Calu3 (cell line): Measurements from ENCODE around the gene DUS4L. TPM values are rescaled to one million over a fixed set of nuclear protein-coding genes. Genes with fewer than 3 reads are reported as not detected.

ENCODE experiments used
- BruUV-seq: library from RNA; stranded (reverse); fragments of 400-500 nt; replicated peaks from 2 replicates; lab custom pipeline; 2021; lab: Mats Ljungman, UMichigan
- CTCF ChIA-PET: fragments of 300-600 bp; sonication (Branson Sonifier 250); formaldehyde crosslinking; loops from one replicate; lab custom pipeline; 2022; ENCODE audit warnings: antibody characterized with exemption; lab: Charles Lee
- DNase-seq: peaks from one replicate; pipeline ENCODE4 v3.0.0; 2022
- H3K27ac Mint-ChIP-seq: one replicate; pipeline ENCODE4 v1.8.0; 2022; ENCODE audit warnings: mixed read lengths; ENCODE audit not compliant: unreplicated experiment
- H3K27me3 Mint-ChIP-seq: one replicate; pipeline ENCODE4 v1.8.0; 2022; ENCODE audit warnings: mixed read lengths; ENCODE audit not compliant: unreplicated experiment
- H3K36me3 Mint-ChIP-seq: one replicate; pipeline ENCODE4 v1.8.0; 2022; ENCODE audit warnings: mild to moderate bottlenecking, moderate library complexity, mixed read lengths; ENCODE audit not compliant: insufficient read depth, unreplicated experiment
- H3K4me1 Mint-ChIP-seq: one replicate; pipeline ENCODE4 v1.8.0; 2022; ENCODE audit warnings: mild to moderate bottlenecking, low read depth, mixed read lengths; ENCODE audit not compliant: unreplicated experiment
- H3K4me3 Mint-ChIP-seq: one replicate; pipeline ENCODE4 v1.8.0; 2022; ENCODE audit warnings: mild to moderate bottlenecking, low read depth, moderate library complexity, mixed read lengths; ENCODE audit not compliant: unreplicated experiment
- H3K9me3 Mint-ChIP-seq: one replicate; pipeline ENCODE4 v1.8.0; 2022; ENCODE audit warnings: low read depth, mixed read lengths; ENCODE audit not compliant: unreplicated experiment
- intact Hi-C: fragments of 100-400 bp; cut with micrococcal nuclease; formaldehyde crosslinking; loops from one replicate; pipeline ENCODE4 v1.10.0; 2022; ENCODE audit not compliant: unreplicated experiment
- total RNA-seq: library from RNA; stranded (reverse); gene quantifications from 2 replicates; pipeline ENCODE4 v1.2.3, GENCODE V29; 2022
- TF ChIP-seq, protein P1 (sequence below): fragments of 200-600 bp; IDR thresholded peaks from one replicate; pipeline ENCODE4 v1.8.0; 2022; ENCODE audit warnings: antibody characterized with exemption; ENCODE audit not compliant: unreplicated experiment

DUS4L gene
- total RNA-seq, 1 experiment from 2014 or later, result 9.3 TPM

DNA sequence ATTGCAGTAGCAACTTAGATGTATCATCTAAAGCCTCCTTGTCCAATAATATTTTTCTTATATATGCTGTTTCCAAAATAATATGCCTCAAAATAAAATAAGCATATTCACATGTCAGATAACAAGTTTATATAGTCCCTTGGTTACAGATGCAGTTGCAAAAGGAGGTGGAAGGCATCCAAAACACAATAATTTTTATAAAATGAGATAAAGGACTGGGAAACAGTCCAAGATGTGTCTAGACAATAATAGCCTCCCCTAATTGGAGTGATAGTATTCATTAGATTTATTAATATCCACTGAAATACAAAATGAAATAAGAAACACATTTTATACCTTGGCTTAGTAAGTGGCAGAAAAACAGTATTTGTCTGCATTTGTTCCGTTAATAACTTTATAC, 46.6 kb downstream of the DUS4L start:
- no peaks in the 10 kb centered on the region for H3K4me1 Mint-ChIP-seq
- no TSS peak for BruUV-seq
- H3K36me3 Mint-ChIP-seq, result no peaks in the 10 kb centered on the region
- H3K9me3 Mint-ChIP-seq, result no peaks in the 10 kb centered on the region
- no peak overlapping the region for H3K27ac Mint-ChIP-seq
- H3K27me3 Mint-ChIP-seq, result no peaks in the 10 kb centered on the region
- DNase-seq, result no peak
- CTCF ChIA-PET, result no interaction called here
- TF ChIP-seq, protein P1, sequence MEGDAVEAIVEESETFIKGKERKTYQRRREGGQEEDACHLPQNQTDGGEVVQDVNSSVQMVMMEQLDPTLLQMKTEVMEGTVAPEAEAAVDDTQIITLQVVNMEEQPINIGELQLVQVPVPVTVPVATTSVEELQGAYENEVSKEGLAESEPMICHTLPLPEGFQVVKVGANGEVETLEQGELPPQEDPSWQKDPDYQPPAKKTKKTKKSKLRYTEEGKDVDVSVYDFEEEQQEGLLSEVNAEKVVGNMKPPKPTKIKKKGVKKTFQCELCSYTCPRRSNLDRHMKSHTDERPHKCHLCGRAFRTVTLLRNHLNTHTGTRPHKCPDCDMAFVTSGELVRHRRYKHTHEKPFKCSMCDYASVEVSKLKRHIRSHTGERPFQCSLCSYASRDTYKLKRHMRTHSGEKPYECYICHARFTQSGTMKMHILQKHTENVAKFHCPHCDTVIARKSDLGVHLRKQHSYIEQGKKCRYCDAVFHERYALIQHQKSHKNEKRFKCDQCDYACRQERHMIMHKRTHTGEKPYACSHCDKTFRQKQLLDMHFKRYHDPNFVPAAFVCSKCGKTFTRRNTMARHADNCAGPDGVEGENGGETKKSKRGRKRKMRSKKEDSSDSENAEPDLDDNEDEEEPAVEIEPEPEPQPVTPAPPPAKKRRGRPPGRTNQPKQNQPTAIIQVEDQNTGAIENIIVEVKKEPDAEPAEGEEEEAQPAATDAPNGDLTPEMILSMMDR, result no peak
- intact Hi-C loops, result loop anchor here (5.0 kb wide), 1 partner anchor 52 kb away; the partner anchor contains the start of gene SLC26A4
- no peak overlapping the region for H3K4me3 Mint-ChIP-seq

GRCh38 chr7:107613439-107613838, 49.7 kb downstream of the DUS4L start:
- Mint-ChIP-seq H3K36me3 (no peaks in the 10 kb centered on the region), H3K9me3 (no peaks in the 10 kb centered on the region), H3K4me3 (no peak overlapping the region), H3K27ac (no peak overlapping the region), H3K4me1 (no peaks in the 10 kb centered on the region), H3K27me3 (no peaks in the 10 kb centered on the region)
- CTCF ChIA-PET, result no interaction called here
- no TSS peak for BruUV-seq
- no peak for DNase-seq
- TF ChIP-seq, protein P1, result no peak
- intact Hi-C loops, result loop anchor here (5.0 kb wide), 1 partner anchor 49 kb away; the partner anchor contains the start of gene SLC26A4

DNA sequence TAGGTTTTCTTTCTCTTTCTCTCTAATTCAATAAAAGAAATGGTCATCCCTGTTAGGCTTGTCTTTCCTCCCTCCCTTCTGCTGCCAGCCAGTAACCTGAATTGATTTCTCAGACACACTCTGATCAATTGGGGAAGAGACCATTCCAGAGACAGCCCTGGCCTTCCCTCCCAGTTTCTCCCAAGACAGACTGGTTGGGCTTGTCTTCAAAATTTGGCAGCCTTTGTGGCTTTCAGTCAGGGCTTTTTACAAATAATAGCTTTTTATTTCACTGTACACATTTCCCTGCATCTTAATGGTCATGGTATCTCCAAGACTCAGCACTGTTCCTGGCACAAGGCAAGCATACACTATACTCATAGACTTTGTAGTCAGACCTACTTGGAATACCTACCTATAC, 50.2 kb downstream of the DUS4L start:
- no TSS peak for BruUV-seq
- Mint-ChIP-seq H3K36me3 (no peaks in the 10 kb centered on the region), H3K9me3 (no peaks in the 10 kb centered on the region), H3K4me3 (no peak overlapping the region), H3K27ac (no peak overlapping the region), H3K4me1 (no peaks in the 10 kb centered on the region), H3K27me3 (no peaks in the 10 kb centered on the region)
- CTCF ChIA-PET, result no interaction called here
- TF ChIP-seq, protein P1, result no peak
- intact Hi-C loops, result loop anchor here (5.0 kb wide), 1 partner anchor 48 kb away; the partner anchor contains the start of gene SLC26A4
- no peak for DNase-seq

DNA sequence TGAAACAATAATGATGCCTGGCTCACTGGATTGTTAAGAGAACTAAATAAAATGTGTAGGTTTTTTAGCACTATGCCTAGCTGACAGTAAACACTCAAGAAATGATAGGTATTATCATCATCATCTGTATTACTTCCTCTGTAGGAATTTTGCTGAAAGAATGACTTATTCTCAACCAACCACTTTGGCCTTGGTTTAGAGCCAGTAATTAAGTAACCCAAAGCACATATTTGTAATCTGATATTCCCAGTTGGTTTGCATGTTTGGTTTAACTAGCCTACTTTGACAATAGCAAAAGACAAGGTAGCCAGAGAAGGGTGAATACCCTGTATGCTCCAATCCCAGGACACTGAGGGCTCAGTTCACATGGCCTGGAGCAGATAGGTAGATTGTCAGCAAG, 50.7 kb downstream of the DUS4L start:
- TF ChIP-seq, protein P1, result no peak
- Mint-ChIP-seq H3K36me3 (no peaks in the 10 kb centered on the region), H3K4me3 (no peak overlapping the region), H3K4me1 (no peaks in the 10 kb centered on the region), H3K9me3 (no peaks in the 10 kb centered on the region), H3K27ac (no peak overlapping the region), H3K27me3 (no peaks in the 10 kb centered on the region)
- DNase-seq, result no peak
- CTCF ChIA-PET, result no interaction called here
- intact Hi-C loops, result loop anchor here (5.0 kb wide), 1 partner anchor 48 kb away; the partner anchor contains the start of gene SLC26A4
- no TSS peak for BruUV-seq
